HG02610 (cell line): ENCODE results near the gene RCOR3.
A peak's percentile ranks its signal among the peaks of the same experiment; 100 is the strongest.
"Not testable (repeated sequence)": the region's sequence is repeated elsewhere in the genome, so short reads cannot be mapped to it uniquely, and the experiment has no call there.

Experiments used
- ATAC-seq: cut with Tn5 transposase; IDR thresholded peaks from one replicate; pipeline ENCODE4 v1.9.1; 2021; ENCODE audit warnings: mild to moderate bottlenecking, moderate library complexity; ENCODE audit not compliant: unreplicated experiment

Gene RCOR3

DNA sequence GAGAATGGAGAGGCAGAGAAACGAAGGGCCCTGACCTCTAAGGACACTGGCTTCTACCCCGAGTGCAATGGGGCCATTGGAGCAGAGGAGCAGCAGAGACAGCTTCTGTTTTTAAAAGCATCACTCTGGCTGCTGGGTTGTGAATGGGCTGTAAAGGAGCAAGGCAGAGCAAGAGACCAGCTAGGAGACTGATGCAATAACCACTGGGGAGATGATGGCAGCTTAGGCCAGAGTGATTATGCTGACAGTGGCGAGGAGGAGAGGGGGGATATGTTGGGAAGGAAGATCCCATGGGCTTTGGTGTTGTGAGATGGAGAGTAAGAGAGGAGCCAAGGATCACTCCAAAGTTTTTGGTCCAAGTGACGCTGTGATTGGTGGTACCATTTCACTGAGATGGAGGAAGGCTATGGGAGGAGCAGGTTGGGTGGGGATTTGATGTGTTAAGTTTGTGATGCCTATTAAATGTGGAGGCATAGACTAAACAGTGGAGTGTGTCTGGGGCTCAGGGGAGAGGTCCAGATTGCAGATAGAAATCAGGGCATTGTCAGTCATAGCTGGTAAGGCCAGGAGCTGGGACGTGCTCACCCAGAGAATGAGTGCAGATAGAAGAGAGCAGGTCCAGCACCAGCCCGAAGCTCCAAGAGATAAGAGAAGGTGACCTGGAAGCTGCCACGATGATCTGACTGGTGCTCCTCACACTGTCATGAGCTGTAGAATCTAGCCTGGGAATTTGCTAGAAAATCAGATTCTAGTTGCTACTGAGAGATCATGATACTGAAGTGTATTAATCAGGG is 78.5 kb downstream of the RCOR3 start:
- ATAC-seq = no peak

DNA sequence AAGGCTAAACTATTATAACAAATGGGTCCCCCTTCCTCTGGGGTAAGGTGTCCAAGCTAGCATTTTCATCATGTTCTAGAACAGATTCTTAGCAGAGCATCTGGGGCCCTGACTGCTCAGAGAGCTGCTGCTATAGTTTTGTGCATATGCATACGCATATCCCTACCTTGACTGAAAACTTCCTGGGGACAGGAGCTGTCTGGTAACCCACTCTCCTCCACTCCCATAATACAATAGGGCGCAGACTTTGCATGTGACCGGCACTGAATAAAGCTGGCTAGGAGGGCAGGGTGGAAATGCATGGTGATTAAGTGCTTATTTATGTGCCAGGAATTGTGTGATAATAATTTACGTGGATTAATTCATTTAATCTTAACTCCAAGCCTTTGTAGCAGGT is 79.1 kb downstream of the RCOR3 start:
- no peak for ATAC-seq

DNA sequence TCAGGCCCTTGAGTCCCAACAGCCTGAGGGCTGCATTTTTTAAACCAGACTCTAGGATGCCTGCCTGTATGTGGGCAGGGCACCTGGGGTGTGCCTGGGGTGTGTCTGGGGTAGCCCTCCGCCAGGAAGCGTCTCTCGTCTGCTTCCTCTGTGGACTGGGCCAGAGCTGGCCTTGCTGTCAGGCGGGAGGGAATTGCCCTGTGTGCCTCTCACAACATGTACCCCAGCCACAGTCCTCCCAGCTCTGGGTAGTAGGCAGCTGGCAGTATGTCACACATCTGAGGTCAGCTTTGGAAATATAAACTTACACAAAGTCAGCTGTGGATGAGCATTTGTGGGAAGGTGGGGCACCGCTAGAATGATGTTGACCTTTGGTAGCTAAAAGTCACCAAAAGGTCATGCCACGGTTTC is 80.5 kb downstream of the RCOR3 start:
- no peak for ATAC-seq

DNA sequence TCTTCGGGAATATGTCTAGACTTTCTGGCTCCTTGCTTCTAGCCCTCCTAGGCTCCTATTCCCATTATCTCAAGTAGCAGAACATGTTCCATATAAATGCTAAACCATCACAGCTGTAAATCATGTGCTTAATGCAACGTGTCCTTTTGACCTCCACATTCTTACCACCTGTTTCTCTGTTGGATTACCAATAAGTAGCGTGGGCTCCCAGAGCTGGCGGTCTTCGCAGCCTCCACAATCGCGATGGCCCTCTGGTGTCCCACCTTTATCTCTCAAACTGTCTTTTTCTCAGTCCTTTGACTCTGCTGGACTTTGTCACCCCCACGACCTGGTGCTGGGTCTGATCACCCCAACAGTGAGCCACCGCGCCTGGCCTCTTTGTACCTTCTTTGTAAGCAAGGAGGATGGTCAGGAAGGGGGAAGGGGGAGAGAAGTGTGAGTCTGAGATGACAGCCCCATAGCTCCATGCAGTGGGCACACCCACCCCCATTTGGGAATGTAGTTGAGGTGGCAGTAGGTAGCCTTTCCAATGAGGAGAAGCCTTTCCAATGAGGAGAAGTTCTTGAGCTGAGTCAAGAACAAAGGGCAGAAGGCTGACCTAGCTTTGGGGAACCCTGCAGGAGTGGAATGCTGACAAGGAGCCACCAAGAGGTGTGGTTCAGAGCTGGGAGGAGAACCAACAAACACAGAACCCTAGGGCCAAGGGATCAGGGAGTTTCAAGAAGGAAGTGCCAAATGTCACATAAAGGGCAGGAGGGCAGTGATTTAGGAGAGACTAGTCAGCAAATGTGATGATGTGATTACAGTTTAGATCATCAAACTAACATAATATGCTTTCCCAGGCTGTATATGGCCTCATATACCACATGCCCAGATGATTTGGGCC is 81.7 kb downstream of the RCOR3 start:
- ATAC-seq = no peak

DNA sequence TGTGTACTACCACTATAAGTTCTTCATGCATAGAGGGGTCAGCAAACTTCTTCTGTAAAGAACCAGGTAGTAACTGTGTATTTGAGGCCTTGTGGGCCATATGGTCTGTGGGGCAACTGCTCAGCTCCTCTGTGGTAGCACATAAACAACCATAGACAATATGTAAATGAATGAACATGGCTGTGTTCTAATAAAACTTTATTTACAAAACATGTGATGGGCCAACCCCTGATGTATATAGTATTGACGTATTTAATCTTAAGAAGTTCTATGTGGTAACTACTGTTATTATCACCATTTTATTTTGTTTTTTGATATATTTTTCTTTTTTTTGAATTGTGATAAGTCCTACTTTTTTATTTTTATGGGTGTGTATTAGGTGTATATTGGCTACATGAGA is 82.8 kb downstream of the RCOR3 start:
- no peak for ATAC-seq

DNA sequence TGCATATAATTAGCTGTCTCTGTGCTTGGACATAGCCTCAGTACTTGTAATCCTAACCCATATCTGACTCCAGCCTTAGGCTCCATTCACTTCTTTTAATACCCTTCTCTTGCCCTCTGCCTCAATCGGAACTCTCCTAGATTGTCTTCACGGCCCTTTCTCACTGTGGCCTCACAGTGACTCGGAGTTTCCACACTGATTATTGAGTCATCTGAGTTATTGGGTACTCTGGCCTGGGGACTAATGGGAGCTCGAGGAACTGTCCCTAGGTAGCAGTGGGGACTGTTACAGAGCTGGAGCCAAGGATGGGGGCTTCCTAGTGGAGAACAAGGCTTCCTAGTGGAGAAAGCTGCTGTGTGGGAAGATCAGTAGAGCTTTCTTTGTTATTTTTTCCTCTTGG is 84.4 kb downstream of the RCOR3 start:
- ATAC-seq = no peak

DNA sequence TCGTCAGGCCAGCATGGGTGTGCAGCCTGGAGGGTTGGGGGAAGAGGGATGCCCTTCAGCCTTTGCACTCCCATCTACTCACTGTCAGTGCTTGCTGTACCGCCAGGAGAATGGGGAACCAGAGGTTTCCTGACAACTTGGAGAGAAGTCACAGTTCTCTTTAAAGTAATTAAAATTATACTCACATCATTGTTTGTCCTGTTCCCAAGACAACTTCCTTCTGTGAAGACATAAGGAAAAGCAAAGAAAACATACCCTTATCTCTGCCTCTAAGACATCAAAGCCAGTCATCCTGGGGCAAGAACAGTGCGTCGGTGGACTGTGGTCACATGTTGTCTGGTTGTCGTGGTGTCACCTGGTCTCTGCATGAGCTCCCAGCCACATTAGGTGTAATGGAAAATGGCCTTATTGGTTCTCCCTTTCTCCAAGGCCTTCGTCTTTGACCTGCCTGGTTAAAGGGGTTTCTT is 85.0 kb downstream of the RCOR3 start:
- no peak for ATAC-seq

DNA sequence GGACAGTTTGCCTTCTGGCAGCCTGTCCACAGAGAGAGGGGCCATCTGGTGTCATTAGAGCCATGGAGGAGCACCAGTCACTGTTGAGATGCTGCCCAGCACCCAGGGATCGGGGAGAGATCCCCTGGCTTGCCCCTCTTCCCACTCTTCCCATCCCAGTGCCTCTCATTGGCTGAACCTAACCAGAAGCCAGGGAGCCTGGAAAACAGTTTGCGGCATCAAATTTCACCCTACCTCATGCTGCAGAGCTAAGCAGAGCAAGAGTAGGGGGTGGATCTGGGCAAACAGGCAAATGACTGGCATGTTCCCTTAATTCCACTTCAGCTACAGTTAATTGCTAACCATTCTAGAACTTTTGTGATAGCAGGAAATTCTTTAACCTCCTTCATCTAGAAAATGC is 86.6 kb downstream of the RCOR3 start:
- no peak for ATAC-seq

DNA sequence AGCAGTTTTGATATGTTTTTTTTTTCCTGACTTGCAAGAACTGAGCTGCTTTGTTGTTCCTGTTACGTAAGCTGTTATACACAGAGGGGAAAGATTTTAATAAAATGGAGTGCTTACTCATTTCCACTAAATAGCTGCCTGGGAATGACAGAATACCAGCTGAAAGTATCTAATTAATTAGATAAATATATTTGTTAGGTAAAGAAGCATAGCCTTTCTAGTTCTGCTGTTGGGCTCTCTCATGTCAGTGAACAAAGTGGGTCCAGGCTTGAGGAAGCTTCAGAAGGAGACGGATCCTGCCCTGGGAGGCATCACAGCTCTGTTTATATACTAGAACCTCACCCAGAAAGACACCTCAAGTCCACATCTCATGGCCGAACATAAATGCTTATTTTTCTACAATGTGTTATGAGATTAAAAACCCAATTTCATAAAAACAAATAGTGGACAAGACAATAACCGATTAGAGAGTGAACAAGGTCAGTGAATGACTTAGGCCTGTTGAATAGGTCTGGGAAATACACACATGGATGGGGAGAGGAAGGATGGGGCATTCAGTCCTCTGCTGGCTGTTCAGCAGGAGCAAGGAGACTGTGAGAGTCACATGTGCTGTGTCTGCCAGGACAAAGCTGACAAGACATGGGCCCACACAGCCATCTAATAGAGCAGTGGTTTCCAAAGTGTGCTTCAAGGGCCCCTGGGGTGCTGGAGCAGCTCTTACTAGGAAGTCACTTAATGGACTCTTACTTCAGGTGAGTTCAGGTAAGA is 88.1 kb downstream of the RCOR3 start:
- ATAC-seq = no peak

DNA sequence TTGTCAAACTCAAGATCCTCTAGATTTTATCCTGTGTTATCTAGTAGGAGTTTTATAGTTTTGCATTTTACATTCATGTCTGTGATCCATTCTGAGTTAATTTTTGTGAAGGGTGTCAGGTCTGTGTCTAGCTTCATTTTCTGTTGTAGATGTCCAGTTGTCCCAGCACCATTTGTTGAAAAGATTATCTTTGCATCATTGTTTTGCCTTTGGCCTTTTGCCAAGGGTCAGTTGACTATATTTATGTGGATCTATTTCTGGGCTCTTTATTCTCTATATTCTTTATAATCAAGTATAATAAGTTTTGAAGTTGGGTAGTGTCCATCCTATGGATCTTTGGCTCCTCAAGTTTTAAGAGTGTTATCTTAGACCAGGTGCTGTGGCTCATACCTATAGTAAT is 89.4 kb downstream of the RCOR3 start:
- ATAC-seq = no peak

DNA sequence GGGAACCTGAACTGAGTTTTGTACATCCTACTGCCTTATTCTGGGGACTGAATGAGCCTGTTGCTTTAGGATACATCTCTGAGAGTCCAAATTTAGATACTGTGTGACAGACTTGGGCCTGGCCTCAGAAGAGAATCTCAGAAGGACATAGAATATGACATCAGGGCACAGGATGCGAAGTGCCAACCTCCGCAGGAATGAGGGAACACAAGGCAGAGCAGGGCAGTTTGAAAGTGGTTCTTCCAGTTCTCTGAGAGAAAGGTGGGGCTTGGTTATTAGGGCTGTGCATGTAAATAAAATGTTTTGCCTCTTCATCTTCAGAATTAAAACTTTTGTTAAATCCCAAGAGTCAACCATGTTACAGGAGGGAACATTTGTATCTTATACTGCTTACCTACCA is 90.6 kb downstream of the RCOR3 start:
- ATAC-seq = no peak

DNA sequence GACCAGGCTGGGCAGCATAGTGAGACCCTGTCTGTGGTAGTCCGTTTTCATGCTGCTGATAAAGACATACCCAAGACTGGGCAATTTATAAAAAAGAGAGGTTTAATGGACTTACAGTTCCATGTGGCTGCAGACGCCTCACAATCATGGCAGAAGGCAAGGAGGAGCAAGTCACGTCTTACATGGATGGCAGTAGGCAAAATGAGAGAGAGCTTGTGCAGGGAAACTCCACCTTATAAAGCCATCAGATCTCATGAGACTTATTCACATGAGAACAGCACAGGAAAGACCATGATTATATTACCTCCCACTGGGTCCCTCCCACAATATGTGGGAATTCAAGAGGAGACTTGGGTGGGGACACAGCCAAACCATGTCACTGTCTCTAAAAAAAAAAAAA is 92.9 kb downstream of the RCOR3 start:
- ATAC-seq = not testable (repeated sequence)

DNA sequence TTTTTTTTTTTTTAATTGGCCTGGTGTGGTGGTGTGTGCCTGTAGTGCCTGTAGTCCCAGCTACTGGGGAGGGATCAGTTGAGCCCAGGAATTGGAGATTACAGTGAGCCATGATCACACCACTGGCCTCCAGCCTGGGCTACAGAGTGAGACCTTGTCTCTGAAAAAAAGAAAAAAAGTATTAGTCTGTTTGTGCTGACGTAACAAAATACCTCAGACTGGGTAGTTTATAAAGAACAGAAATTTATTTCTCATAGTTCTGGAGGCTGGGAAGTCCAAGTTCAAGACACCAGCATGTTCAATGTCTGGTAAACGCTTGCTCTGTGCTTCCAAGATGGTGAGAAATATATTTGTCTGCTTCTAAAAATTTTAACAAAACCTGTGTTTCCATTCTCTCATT is 93.3 kb downstream of the RCOR3 start:
- ATAC-seq = no peak

DNA sequence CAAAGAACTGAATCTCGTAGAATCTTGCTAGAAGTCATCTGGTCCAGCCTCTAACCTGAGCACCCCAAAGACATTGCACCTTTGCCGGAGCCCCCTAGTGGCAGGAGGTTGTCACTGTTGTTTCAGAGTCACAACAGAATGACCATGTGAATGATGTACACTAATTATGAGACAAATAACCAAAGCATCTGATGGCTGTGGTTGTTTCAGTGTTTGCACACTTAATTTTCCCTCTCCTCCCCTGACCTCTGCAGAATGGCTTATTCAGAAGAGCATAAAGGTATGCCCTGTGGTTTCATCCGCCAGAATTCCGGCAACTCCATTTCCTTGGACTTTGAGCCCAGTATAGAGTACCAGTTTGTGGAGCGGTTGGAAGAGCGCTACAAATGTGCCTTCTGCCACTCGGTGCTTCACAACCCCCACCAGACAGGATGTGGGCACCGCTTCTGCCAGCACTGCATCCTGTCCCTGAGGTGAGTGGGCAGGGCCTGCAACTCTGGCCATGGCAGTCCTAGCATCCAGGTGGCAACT is 93.9 kb downstream of the RCOR3 start:
- ATAC-seq = peak; percentile 84

DNA sequence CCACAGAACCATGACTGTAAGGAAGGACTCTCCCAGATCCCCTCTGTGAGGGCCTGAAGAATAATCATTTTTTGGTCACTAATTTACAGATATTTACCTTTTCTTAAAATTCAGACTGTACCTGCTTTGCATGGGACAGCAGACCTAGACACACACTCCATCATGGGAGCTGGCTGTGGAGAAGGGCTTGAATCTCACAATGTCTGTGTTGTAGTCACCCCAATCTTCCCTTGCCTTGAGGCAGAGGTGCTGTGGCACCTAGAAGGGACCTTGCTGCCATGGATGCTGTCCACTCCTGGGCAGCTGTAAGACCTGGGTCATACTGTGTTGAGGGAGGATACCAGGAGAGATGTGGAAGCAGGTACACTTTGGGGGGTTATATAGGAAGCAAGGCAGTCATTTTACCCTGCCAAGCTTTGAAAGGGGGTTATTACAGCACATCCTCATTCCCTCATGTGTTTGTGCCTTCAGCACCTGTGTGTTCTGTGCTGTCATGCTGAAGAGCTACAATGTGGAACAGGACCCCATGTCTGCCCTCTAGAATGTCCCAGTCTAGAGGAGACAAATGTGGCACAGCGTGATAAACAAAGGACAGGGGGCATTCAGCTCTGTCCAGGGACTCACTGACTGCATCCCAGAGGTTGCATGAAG is 94.5 kb downstream of the RCOR3 start:
- ATAC-seq = no peak

DNA sequence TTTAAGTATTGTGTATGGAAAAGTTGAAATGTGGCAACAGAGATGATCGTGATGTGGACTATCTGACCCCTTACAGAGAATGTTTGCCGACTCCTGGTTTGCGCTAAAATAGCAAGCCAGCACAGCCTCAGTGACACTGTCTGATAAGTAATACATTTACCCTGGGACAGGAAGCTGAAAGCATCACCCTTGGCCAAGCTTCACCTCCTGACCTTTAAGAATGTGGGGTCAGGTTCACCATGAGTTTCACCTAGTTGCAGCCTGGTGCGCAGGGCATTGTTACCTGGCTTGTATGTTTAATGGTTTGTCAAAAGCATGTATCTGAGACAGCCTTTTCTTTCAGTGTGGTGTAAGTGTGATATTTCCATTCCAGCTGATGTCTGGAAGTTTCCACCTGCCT is 96.7 kb downstream of the RCOR3 start:
- no peak for ATAC-seq

DNA sequence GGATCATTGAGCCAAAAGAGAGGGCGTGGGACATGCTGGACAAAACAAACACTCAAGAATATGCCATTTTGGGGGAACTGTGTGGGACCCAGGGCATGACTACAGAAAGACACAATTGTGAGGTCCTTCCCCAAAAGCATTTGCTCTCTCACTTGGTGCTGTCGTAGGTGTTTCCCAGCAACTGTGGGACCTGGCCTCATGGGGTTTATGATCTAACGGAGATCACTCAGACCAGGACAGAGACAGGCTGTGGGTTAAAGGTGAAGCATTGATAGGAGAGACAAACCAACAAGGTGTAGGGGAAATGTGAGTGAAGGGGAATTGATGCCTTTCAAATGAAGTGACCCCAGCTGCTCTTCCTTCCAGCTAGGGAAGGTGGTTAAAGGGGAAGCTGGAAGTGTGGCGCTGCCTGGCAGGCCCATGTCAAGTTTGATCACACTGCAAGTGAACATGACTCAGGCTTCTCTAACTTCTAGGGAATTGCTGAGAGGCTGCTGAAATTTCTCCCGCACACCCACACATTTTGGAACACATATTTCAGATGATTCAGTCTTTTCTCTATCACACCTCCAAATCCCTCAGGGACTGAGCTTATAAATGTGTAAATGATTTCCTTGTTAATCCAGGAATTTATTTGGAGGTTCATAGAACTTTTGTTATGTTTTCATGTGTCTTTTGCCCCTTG is 97.7 kb downstream of the RCOR3 start:
- no peak for ATAC-seq

DNA sequence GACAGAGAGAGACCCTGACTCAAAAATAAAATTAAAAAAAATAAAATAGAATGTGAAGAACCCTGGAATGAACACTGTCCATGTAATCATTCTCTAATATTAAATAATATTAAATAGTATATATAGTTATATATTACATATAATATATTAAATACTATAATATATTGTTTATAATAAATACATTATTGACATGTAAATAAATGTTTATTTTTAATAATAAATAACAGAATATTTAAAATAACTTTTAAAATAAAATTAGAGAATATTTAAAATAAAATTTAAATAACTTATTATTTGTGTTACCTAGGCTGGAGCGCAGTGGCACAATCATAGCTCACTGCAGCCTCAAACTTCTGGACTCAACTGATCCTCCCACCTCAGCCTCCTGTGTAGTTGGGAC is 99.5 kb downstream of the RCOR3 start:
- no peak for ATAC-seq

DNA sequence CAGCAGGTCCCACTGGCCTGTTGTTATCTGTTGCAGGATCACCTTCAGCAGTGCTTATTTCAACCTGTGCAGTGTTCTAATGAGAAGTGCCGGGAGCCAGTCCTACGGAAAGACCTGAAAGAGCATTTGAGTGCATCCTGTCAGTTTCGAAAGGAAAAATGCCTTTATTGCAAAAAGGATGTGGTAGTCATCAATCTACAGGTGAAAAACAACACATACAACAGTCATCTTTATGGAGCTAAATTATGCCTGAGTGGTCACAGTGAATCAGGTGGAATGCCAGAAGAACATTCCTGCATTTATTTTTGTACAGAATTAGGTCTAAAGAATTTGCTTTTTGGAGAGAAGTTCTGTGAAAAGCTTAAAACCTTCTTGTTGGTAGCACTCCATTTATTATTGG is 100.7 kb downstream of the RCOR3 start:
- ATAC-seq = no peak

DNA sequence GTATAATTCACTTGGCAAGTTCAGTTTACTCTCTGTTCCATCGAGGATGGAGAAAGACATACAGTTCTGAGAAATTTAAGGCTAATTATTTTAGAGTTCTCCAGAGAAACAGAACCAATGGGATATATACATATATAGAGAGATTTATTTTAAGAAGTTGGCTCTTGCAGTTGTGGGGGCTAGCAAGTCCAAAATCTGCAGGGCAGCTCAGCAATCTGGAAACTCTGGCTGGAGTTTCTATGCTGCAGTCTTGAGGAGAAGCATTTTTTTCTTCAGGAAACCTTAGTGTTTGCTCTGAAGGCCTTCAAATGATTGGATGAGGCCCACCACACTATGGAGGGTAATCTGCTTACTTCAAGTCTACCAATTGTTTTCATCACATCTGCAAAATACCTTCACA is 102.0 kb downstream of the RCOR3 start:
- ATAC-seq = no peak
